GM06990 (cell line): Measurements from ENCODE around the gene P4HB.

Source experiments
- DNase-seq: peaks from one replicate; pipeline ENCODE4 v3.0.0-alpha.2; 2011; ENCODE audit not compliant: insufficient read length; ENCODE audit errors: extremely low read depth
- H3K27me3 ChIP-seq: replicated peaks from 2 replicates; pipeline ENCODE4 v1.6.0; 2011; ENCODE audit warnings: low read length; ENCODE audit not compliant: control insufficient read depth, insufficient read depth
- H3K36me3 ChIP-seq: 2 replicates; pipeline ENCODE4 v1.5.1; 2011; ENCODE audit warnings: low read length; ENCODE audit not compliant: control insufficient read depth, insufficient read depth
- H3K4me3 ChIP-seq: replicated peaks from 2 replicates; pipeline ENCODE4 v1.5.1; 2011; ENCODE audit warnings: low read depth, mild to moderate bottlenecking, control low read depth, low read length
- TF ChIP-seq, protein P1 (sequence below): IDR thresholded peaks from 2 replicates; pipeline ENCODE4 v1.5.1; 2011; ENCODE audit warnings: low read length, control low read depth, mild to moderate bottlenecking, inconsistent platforms; ENCODE audit not compliant: insufficient read depth, poor library complexity, severe bottlenecking

The P4HB gene

DNA sequence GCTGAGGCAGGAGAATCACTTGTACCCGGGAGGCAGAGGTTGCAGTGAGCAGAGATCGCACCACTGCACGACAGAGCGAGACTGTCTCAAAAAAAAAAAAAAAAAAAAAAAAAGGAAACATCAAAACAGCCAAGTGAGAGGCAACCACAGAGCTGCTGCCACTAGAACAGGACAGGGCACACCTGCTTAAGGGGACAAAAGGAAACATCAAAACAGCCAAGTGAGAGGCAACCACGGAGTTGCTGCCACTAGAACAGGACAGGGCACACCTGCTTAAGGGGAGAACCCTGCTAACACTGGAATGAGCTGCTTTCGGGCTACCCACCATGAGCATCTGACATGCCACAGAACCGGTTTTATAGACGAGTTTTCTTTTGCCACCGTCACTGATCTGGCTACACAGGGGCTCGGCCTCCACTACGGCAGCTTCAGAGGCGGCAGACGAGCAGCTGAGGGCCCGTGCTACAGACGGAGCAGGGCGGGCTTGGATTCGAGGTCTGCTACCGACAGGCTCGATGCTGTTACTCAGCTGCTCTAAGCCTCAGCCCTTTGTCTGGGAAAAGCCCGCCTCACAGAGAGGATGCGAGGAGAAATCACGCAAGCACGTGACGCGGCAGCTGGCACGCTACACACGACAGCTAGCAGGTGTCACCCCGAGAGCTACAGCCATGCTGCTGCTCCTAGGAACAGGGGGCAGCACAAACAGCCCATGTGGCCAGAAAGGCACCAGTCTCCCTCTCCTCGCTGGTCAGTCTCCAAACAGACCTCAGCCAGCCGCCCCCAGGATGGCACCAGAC is 2.0 kb downstream of the P4HB start:
- Histone ChIP-seq H3K36me3 (peaks cover 35% of the 10 kb centered on the region), H3K4me3 (peak overlapping the region; percentile 84), H3K27me3 (no peaks in the 10 kb centered on the region)
- DNase-seq: no peak
- TF ChIP-seq, protein P1, sequence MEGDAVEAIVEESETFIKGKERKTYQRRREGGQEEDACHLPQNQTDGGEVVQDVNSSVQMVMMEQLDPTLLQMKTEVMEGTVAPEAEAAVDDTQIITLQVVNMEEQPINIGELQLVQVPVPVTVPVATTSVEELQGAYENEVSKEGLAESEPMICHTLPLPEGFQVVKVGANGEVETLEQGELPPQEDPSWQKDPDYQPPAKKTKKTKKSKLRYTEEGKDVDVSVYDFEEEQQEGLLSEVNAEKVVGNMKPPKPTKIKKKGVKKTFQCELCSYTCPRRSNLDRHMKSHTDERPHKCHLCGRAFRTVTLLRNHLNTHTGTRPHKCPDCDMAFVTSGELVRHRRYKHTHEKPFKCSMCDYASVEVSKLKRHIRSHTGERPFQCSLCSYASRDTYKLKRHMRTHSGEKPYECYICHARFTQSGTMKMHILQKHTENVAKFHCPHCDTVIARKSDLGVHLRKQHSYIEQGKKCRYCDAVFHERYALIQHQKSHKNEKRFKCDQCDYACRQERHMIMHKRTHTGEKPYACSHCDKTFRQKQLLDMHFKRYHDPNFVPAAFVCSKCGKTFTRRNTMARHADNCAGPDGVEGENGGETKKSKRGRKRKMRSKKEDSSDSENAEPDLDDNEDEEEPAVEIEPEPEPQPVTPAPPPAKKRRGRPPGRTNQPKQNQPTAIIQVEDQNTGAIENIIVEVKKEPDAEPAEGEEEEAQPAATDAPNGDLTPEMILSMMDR: no peak

DNA sequence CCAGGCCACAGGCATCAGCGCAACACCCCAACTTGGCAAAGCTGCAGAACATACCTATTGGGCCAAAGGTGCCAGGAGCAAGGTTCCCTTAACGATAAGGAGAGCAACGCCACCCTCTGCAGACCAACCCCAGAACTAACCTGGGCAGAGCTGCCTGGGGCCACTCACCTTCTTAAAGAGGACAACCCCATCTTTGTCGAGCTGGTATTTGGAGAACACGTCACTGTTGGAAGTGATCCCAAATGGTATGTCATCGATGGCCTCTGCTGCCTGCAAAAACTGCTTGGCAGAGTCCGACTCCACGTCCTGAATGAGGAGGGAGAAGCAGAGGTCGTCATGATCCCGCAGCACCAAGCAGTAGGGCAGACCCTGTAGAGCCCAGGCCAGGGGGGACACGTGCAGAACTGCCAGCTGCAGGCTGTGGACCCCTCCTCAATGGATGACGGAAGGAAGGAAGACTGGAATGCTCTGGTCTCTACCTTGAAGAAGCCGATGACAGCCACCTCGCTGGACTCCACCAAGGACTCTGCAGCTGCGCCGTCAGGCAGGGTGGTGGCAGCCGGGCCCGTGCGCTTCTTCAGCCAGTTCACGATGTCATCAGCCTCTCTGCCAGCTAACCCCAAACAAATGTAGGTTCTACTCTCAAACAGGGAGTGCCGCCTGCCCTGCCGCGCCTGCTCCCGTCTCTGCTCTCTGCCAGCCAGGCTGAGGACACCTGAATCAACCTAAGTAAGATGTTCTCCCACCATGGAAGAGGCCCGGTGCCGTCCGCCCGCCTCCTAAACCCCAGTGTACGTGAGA is 5.2 kb downstream of the P4HB start:
- TF ChIP-seq, protein P1: no peak
- no peak for DNase-seq
- Histone ChIP-seq H3K4me3 (no peak overlapping the region), H3K36me3 (peaks cover 55% of the 10 kb centered on the region), H3K27me3 (no peaks in the 10 kb centered on the region)

DNA sequence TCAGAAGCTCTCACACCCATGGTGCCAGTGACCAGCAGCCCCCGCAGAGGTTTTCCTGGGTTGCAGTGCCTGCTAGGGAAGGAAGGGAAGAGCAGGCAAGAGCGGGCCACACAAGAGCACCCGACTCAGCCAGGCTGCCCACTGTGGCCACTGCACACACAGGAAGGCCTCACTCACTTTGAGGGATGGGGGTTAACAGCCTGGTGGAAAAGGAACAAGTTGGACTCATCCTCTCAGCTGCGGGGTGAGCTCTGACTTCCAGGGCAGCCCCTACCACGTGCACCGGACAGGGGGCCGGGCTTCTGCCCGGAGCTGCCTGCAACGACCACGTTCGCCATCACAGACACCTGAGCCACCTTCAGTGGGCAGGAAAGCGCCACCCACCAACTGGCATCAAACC is 8.1 kb downstream of the P4HB start:
- DNase-seq: no peak
- TF ChIP-seq, protein P1: no peak
- Histone ChIP-seq H3K4me3 (no peak overlapping the region), H3K36me3 (peaks cover 46% of the 10 kb centered on the region), H3K27me3 (no peaks in the 10 kb centered on the region)

- no peaks in the 10 kb centered on the region for H3K27me3 ChIP-seq
- H3K36me3 ChIP-seq: peaks cover 54% of the 10 kb centered on the region
- TF ChIP-seq, protein P1: no peak
- no peak for DNase-seq
- H3K4me3 ChIP-seq: no peak overlapping the region
Measured at GRCh38 chr17:81851423-81851822, 8.9 kb downstream of the P4HB start.

DNA sequence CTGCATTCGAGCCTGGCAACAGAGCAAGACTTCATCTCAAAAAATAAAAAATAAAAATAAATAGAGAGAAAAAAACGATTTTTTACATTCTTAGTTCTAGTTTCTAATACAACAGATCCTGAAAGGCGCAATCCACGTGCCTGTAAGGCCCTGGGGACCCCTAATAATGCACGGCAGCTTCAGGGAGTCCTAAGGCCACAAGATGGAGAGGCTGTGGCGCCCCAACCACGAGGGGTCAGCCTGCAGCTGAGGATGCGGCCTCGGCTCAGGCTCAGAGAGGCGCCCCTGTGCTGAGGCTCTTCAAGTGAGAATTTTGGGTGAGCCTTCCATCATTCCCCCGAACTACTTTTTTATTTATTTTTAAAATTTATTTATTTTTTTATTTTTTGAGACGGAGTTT is 10.9 kb downstream of the P4HB start:
- Histone ChIP-seq H3K4me3 (no peak overlapping the region), H3K36me3 (peaks cover 65% of the 10 kb centered on the region), H3K27me3 (no peaks in the 10 kb centered on the region)
- no peak for DNase-seq
- TF ChIP-seq, protein P1: no peak
